ENCODE results near the gene CLEC2A.
"Not testable (repeated sequence)": the region's sequence is repeated elsewhere in the genome, so short reads cannot be mapped to it uniquely, and the experiment has no call there.

CLEC2A gene

DNA sequence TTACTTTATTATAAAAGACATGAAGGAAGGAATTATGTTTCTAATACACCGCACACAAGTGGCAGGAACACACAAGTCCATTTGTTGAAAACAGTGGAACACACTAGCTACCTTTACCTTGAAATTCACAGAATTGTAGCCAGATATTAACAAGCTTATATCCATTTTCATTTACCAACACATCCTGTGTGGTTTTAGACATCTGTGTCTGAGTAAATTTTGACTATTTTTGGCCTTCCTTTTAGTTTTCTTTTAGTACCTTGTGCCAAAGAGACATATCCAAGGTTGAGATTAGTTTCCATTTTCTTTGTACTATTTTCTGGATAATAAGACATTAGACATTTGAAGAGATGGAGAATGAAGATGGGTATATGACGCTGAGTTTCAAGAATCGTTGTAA is 50.9 kb downstream of the CLEC2A start, which contains the start of gene KLRF2:
KLRF2 (plus strand) TSS at position 244 of the 400 bp plus-strand sequence; CDS start at position 351, 107 bp downstream.
- DNase-seq (ENCODE audit: low spot score), result no peak

DNA sequence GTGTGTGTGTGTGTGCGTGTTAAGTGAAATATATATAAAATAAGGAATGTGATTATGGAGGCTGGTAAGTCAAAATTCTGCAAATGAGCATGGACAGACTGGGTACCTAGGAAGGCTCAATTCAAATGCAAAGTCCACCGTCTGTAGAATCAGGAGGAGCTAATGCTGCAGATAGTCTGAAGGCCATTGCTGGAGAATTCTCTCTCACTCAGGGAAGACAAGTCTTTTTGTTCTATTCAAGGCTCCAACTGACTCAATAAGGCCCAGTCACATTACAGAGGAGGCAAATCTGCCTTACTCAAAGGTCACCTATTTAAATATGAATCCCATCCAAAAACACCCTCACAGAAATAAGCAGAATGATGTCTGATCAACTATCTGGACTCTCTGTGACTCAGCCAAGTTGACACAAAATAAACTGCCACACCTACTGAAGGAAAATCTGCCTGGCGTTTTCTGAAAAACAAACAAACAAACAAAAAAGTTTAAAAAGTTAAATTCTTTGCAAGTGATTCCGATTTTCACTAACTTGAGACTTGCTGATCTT is 51.6 kb downstream of the CLEC2A start:
- DNase-seq (ENCODE audit: low spot score), result no peak

DNA sequence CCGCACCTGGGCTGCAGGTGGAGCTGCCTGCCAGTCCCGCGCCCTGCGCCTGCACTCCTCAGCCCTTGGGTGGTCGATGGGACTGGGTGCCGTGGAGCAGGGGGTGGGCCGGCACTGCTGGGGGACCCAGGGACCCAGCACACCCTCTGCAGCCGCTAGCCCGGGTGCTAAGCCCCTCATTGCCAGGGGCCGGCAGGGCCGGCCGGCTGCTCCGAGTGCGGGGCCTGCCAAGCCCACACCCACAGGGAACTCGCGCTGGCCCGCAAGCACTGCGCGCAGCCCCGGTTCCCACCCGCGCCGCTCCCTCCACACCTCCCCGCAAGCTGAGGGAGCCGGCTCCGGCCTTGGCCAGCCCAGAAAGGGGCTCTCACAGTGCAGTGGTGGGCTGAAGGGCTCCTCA is 56.0 kb downstream of the CLEC2A start:
- DNase-seq (ENCODE audit: low spot score), result not testable (repeated sequence)

DNA sequence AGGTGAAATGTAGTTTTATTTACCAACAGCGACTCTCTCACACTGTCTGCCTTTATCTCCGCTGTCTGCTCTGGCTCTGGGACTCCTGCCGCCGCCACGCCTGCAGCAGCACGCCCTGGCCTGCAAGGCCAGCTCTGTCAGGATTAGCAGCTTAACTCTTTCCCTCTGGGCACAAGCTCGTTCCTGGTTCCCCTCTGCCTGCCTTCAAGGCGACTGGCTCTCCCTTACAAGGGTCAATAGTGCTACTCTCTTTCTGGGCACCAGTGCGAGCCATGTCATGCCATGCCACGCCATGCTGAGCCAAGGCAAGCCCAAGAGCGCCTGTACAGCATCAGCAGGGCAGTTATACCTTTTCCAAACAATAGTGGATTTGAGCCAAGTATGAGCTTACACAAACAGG is 59.4 kb downstream of the CLEC2A start:
- DNase-seq (ENCODE audit: low spot score), result peak; percentile 79

DNA sequence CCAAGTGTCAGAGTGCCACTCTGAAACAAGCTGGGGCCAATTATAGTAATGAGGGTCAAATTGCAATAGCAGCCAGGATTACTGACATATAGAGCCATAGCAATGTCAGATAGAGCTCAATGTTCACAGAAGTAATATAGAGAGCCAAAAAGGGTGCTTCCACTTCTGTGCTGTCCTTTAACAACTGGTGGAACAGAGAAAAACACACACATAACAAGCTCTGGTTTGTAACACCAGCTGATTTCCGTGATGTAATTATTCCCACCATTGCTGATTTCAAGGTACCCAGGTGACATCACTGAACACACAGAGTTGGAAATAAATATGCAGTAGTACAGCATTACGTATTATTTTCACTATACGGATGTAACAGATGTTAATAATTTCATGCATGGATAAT is 60.0 kb downstream of the CLEC2A start:
- no peak for DNase-seq (ENCODE audit: low spot score)

DNA sequence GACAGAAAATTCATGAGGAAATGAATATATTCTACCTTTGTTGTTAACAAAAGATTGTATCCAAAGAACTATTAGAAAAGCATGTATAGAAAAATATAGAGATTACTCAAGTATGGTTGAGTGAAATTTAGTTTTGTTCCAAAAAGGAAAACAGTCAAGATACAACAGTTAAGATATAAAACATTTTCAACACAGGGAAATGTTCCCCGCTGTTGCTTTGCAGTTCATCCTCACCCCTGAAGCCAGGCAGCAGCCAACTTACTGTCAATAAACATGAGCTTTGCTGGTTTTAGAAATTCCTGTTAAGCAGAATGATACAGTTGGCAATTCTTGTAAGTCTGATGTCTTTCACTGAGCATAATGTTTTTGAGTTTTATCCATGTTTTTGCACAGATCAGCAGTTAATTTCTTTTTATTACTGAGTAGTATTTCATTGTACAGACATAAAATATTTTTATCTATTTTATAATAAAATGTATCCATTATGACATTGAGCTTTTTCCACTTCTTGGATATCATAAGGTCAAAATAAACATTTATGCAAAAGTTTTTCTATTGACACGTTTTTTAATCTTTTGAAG is 61.8 kb downstream of the CLEC2A start:
- DNase-seq (ENCODE audit: low spot score), result no peak

DNA sequence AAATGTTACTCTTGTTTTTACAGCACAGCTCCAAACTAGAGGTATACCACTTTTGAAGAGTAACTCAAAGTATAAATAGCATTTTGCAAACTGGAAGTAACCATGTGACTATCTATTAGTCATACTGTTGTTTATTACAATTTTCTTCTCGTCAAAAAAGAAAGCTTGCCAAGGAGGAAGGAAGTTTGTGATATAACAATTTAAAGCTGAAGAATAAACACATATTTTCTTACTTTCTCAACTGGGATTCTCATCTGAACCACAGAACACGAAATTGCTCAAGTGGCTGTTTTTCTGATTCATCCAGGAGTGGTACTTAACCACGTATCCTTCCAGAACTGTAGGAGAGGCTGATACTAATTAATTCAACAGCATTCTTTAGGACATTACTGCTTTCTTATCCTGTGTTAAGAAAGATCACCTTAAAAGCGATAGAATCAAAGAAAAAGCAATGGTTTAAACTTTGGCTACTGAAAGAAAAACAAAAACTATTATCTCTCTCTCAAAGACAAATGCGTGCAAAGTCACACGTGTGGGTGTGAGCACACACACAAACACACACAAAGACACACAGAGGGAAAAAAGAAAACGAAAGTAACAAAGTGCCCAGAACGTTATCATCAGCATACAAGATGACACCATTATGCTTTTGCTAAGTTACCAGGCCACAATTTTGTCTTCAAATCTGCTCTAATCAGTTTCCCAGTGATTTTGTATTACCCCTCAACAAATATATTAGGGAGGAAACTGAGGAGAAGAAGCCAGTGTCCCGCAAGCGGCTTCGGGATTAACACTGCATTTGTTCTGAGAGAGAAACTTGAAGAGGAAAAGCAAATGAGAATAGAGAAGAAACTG is 62.6 kb downstream of the CLEC2A start, which contains the start of gene CLEC2B:
CLEC2B (minus strand) TSS at position 48 of the 855 bp plus-strand sequence.
- DNase-seq (ENCODE audit: low spot score), result no peak

DNA sequence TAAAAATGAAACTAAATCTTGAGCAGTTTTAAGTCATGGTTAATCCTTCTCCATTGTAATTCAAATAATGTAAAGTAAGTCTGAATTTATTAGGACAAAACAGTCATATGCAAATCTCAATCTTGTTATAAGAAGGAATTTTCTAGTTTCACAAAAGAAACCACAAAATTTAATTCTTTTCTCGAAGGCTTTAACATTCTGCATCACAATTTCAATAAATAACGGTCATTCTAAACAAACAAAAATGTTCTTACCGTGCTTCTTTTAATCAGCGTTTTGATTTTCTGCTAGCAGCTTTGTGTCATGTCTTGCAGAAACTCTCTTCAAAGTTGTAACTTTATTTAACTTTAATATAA is 63.2 kb downstream of the CLEC2A start:
- no peak for DNase-seq (ENCODE audit: low spot score)

DNA sequence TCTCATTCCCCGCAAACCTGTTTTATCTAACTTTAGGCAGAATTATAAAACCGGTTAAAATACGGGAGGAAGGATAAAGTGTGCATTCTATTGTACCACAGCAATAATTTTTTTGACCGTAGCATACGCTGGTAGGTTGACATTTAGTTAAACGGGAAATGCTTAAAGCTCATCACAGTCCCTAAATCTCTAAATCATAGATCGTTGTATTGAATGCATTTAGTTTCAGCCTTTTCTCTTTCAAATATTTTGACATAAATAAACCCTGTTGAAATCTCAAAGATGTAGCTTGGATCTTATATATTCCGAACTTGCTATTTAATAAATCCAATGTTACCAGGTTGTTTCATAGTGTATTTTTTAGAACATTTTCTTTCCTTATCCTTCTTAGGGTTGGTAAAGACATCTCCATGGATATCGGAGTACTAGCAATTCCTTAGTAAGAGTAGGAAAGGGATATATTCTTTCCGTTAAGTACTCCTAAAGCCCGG is 63.8 kb downstream of the CLEC2A start:
- DNase-seq (ENCODE audit: low spot score), result no peak

DNA sequence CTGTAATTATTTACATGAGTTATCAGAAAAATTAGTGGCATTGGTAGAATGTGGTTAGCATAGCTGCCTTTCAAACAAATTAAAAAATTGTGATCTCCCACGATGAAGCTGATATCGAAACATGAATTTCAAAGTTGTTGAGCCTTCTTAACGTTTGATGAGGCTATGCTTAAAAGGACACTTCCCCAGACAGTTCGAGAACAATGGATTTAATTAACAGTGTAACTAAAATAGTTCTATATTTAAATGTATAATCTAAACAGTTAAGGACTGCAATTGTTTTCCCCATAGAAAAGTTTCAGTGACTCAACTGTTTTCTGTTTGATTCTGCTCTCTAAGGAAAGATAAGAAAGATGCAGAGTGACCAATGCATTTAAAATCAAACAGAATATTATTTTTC is 64.6 kb downstream of the CLEC2A start:
- DNase-seq (ENCODE audit: low spot score), result no peak

DNA sequence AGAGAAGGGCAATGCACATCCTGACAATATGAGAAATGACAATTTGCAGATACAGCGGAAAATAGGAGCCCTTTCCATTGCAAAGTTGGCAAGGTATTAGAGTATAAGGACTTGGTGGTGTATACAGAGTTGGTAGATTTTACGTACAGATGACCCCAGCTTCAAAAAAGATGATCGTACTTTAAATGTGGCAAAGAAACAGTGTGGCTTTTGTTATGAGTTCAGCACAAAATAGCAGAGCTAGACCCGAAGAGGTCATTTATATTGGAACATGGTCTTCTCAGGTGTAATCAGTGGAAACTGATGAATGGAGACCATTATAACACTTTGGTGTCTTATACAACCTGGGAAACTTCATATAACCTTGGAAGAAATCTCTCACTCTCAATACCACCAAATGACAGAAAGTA is 65.3 kb downstream of the CLEC2A start:
- no peak for DNase-seq (ENCODE audit: low spot score)

DNA sequence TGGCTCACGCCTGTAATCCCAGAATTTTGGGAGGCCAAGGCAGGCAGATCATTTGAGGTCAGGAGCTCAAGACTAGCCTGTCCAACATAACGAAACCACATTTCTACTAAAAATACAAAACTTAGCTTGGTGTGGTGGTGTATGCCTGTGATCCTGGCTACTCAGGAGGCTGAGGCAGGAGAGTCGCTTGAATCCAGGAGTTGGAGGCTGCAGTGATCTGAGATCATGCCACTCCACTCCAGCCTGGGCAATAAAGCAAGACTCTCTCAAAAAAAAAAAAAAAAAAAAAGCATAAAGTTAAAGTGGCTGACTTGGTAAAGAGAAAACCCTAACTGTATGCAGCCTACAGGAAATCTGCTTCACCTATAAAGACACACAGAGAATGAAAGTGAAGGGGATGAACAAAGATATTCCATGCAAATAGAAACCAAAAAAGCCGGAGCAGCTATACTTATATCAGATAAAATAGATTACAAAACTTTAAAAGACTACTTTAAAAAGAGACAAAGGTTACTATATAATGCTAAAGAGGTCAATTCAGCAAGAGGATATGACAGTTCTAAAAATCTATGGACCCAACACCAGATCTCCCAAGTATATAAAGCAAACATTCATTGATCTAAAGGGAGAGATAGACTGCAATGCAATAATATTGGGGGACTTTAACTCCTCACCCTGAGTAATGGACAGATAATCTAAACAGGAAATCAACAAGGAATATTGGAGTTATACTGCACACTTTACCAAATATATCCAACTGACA is 67.1 kb downstream of the CLEC2A start:
- no peak for DNase-seq (ENCODE audit: low spot score)
